SK-N-SH (cell line): ENCODE measurements around the gene ENOX1.

ENCODE experiments used
- CHD2 ChIP-seq: fragments of 150-350 bp; IDR thresholded peaks from 2 replicates; pipeline ENCODE4 v1.6.1; 2018; ENCODE audit warnings: low read length; ENCODE audit not compliant: partially characterized antibody
- CTCF ChIP-seq: fragments of 200-600 bp; sonication (generic); IDR thresholded peaks from 2 replicates; pipeline ENCODE4 v1.6.1; 2017; ENCODE audit warnings: antibody characterized with exemption, mild to moderate bottlenecking, moderate library complexity
- GATA2 ChIP-seq: sonication (generic); formaldehyde crosslinking; IDR thresholded peaks from 2 replicates; pipeline ENCODE4 v1.5.0; 2020; ENCODE audit warnings: mild to moderate bottlenecking, missing genetic modification reagents
- TAF1 ChIP-seq: IDR thresholded peaks from 2 replicates; pipeline ENCODE4 v1.6.1; 2012; ENCODE audit warnings: low read depth, mild to moderate bottlenecking, low read length, moderate library complexity, borderline replicate concordance

GRCh38 chr13:43470610-43471009 is 316.2 kb downstream of the ENOX1 start:
- TF ChIP-seq TAF1 (no peak), CTCF (no peak), CHD2 (no peak), GATA2 (CRISPR knock-in tag) (no peak)
